Measurements from ENCODE around the gene HBP1. TPM values are rescaled to one million over a fixed set of nuclear protein-coding genes. Genes with fewer than 3 reads are reported as not detected.

Gene HBP1
- polyA plus RNA-seq, 1 donor from 2014 or later, result 37.7 TPM

DNA sequence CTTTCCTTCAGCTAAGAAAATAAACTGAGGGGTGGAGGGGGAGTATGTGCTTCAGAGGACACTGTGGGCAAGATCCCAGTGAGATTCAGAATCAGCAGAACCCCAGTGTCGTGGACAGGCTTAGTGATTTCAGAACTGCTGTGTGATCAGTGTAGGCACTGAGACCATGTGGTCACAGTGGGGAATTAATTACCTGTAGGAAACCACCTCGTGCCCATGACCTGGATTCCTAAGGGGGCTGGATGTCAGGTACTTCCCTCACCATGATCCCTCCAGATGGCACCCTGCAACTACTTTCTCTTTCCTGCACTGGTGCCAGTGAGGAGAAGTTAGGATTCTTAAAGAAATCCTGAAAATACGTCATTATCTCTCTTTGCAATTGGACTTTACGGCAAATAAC is 64.4 kb downstream of the HBP1 start:
- Histone ChIP-seq H3K9me3 (ENCODE audit: low read length) (no peaks in the 10 kb centered on the region), H3F3A (ENCODE audit: insufficient read depth, low read length, poor library complexity, severe bottlenecking) (no peaks in the 10 kb centered on the region), H3K9ac (ENCODE audit: low read length) (no peak overlapping the region), H3K27me3 (ENCODE audit: insufficient read depth, low read depth, low read length) (no peaks in the 10 kb centered on the region), H3K9me2 (ENCODE audit: insufficient read depth, low read length) (no peaks in the 10 kb centered on the region), H3K4me2 (ENCODE audit: low read length) (no peak overlapping the region), H3K79me2 (replicated peaks; ENCODE audit: insufficient read depth, low read length) (no peaks in the 10 kb centered on the region), H4K20me1 (ENCODE audit: insufficient read depth) (no peaks in the 10 kb centered on the region), H3K27ac (ENCODE audit: low read length) (no peak overlapping the region), H3K4me3 (ENCODE audit: low read length) (no peak overlapping the region), H2AFZ (ENCODE audit: low read depth, low read length) (no peak overlapping the region), H3K36me3 (ENCODE audit: insufficient read depth, low read length) (no peaks in the 10 kb centered on the region)
- TF ChIP-seq EZH2 (IDR thresholded peaks at IDR 0.05; ENCODE audit: borderline replicate concordance, insufficient read depth, low read length, poor library complexity, severe bottlenecking), result no peak
- TF ChIP-seq EP300 (conservative IDR thresholded peaks at IDR 0.05; ENCODE audit: poor library complexity, severe bottlenecking), result no peak
- TF ChIP-seq RAD21 (conservative IDR thresholded peaks at IDR 0.05), result no peak
- TF ChIP-seq, protein P1, sequence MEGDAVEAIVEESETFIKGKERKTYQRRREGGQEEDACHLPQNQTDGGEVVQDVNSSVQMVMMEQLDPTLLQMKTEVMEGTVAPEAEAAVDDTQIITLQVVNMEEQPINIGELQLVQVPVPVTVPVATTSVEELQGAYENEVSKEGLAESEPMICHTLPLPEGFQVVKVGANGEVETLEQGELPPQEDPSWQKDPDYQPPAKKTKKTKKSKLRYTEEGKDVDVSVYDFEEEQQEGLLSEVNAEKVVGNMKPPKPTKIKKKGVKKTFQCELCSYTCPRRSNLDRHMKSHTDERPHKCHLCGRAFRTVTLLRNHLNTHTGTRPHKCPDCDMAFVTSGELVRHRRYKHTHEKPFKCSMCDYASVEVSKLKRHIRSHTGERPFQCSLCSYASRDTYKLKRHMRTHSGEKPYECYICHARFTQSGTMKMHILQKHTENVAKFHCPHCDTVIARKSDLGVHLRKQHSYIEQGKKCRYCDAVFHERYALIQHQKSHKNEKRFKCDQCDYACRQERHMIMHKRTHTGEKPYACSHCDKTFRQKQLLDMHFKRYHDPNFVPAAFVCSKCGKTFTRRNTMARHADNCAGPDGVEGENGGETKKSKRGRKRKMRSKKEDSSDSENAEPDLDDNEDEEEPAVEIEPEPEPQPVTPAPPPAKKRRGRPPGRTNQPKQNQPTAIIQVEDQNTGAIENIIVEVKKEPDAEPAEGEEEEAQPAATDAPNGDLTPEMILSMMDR (IDR thresholded peaks at IDR 0.05; ENCODE audit: poor library complexity, severe bottlenecking), result no peak

DNA sequence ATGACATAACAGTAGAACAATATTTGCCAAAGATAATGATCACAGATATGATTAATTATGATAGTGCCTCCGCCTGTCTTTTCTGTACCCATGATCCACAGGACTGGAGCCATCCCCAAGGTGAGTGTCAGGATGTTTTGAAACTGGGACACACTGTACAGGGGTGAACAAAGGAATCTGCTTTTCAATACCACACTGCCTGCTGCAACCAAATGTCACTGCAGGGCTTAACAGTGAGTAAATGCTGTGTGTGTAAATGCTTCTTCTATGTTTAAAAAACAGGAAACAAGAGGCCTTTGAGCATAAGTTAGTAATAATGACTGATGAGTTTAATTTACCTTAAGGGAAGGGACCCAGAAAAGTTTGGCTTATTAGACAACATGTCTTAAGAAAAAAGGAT is 65.2 kb downstream of the HBP1 start:
- no peaks in the 10 kb centered on the region for H3K27me3 ChIP-seq (ENCODE audit: insufficient read depth, low read depth, low read length)
- no peaks in the 10 kb centered on the region for H3F3A ChIP-seq (ENCODE audit: insufficient read depth, low read length, poor library complexity, severe bottlenecking)
- no peaks in the 10 kb centered on the region for H3K9me3 ChIP-seq (ENCODE audit: low read length)
- H3K4me3 ChIP-seq (ENCODE audit: low read length), result no peak overlapping the region
- H3K27ac ChIP-seq (ENCODE audit: low read length), result no peak overlapping the region
- H2AFZ ChIP-seq (ENCODE audit: low read depth, low read length), result no peak overlapping the region
- H4K20me1 ChIP-seq (ENCODE audit: insufficient read depth), result no peaks in the 10 kb centered on the region
- TF ChIP-seq EZH2 (IDR thresholded peaks at IDR 0.05; ENCODE audit: borderline replicate concordance, insufficient read depth, low read length, poor library complexity, severe bottlenecking) (no peak), SMC3 (conservative IDR thresholded peaks at IDR 0.05; ENCODE audit: poor library complexity) (no peak), MXI1 (conservative IDR thresholded peaks at IDR 0.05; ENCODE audit: poor library complexity, severe bottlenecking) (no peak), POLR2AphosphoS5 (IDR thresholded peaks at IDR 0.05) (no peak), TAF1 (IDR thresholded peaks at IDR 0.05; ENCODE audit: low read depth) (no peak), EP300 (conservative IDR thresholded peaks at IDR 0.05; ENCODE audit: poor library complexity, severe bottlenecking) (no peak), RAD21 (conservative IDR thresholded peaks at IDR 0.05) (no peak)
- TF ChIP-seq, protein P2, sequence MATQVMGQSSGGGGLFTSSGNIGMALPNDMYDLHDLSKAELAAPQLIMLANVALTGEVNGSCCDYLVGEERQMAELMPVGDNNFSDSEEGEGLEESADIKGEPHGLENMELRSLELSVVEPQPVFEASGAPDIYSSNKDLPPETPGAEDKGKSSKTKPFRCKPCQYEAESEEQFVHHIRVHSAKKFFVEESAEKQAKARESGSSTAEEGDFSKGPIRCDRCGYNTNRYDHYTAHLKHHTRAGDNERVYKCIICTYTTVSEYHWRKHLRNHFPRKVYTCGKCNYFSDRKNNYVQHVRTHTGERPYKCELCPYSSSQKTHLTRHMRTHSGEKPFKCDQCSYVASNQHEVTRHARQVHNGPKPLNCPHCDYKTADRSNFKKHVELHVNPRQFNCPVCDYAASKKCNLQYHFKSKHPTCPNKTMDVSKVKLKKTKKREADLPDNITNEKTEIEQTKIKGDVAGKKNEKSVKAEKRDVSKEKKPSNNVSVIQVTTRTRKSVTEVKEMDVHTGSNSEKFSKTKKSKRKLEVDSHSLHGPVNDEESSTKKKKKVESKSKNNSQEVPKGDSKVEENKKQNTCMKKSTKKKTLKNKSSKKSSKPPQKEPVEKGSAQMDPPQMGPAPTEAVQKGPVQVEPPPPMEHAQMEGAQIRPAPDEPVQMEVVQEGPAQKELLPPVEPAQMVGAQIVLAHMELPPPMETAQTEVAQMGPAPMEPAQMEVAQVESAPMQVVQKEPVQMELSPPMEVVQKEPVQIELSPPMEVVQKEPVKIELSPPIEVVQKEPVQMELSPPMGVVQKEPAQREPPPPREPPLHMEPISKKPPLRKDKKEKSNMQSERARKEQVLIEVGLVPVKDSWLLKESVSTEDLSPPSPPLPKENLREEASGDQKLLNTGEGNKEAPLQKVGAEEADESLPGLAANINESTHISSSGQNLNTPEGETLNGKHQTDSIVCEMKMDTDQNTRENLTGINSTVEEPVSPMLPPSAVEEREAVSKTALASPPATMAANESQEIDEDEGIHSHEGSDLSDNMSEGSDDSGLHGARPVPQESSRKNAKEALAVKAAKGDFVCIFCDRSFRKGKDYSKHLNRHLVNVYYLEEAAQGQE (IDR thresholded peaks at IDR 0.05; ENCODE audit: borderline replicate concordance), result no peak
- TF ChIP-seq, protein P1 (IDR thresholded peaks at IDR 0.05; ENCODE audit: poor library complexity, severe bottlenecking), result no peak
- no peaks in the 10 kb centered on the region for H3K79me2 ChIP-seq (replicated peaks; ENCODE audit: insufficient read depth, low read length)
- H3K4me2 ChIP-seq (ENCODE audit: low read length), result no peak overlapping the region
- no peaks in the 10 kb centered on the region for H3K36me3 ChIP-seq (ENCODE audit: insufficient read depth, low read length)
- H3K9ac ChIP-seq (ENCODE audit: low read length), result no peak overlapping the region
- H3K9me2 ChIP-seq (ENCODE audit: insufficient read depth, low read length), result no peaks in the 10 kb centered on the region

All from neural cell (in vitro differentiated cells).